ENCODE measurements around the gene PIM3.

PIM3 gene

DNA sequence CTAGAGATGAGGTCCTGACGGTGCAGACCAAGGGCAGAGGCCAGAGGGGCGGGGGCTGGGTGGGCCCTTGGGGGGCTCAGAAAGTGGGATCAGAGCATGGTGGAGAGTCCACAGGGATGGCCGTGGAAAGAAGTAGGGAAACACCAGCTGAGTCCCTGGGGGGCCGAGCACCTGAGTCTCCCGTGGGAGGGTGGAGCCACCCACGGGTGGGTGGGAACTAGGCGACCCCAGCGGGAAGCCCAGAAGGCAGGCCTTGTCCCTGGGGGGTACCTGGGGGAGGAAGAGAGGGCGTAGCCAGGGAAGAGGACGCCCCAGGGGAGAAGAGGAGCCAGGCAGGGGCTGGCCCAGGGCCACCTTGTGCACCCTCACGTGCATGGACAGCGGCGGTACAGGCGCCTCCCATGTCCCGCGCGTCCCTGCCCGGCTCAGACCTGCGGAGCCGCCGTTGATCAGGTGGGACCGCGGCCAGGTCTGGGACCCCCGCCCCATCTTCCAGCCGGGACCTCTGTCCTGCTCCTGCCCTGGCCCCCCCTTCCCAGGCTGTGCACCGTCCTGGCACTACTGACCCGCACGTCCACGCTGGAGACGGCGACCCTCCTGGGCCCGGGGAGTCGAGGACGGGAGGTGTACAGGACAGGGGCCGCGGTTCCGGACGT, 31.9 kb upstream of the PIM3 start:
- DNase-seq = no peak

DNA sequence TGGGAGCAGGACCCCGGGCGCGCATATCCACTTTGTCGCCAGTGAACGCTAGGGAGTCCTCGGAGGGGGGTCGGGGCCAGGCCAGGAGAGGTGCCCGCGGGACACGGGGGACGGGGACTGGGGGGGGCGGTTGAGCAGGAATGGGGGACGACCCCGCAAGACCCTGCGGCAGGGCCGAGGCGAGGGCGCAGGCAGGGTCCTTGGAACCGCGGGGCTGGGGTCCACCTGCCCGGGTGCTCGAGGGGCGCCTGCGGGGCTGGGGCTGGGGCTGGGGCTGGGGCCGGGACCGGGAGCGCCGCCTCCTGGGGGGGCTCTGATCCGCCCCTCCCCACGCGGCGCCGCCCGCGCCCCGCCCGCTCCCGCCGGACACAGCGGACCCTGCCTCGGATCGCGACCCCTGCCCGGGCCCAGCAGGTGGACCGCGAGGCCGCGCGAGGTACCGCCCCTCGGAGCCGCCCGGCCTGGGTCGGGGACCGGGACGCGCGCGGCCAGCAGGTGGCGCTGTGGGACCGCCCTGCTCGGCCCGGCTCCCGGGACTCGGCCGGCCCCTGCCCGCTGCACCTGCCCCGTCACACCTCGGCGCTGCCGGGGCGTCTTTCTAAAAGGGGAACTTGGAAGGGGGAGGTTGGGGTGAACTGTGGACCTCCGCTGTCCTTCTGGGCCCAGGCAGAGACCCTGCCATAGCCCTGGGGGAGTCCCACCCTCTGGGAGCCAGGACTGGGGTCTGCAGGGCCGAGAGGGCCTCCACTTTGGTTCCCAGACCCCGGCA, 31.2 kb upstream of the PIM3 start:
- peak; percentile 83 for DNase-seq

DNA sequence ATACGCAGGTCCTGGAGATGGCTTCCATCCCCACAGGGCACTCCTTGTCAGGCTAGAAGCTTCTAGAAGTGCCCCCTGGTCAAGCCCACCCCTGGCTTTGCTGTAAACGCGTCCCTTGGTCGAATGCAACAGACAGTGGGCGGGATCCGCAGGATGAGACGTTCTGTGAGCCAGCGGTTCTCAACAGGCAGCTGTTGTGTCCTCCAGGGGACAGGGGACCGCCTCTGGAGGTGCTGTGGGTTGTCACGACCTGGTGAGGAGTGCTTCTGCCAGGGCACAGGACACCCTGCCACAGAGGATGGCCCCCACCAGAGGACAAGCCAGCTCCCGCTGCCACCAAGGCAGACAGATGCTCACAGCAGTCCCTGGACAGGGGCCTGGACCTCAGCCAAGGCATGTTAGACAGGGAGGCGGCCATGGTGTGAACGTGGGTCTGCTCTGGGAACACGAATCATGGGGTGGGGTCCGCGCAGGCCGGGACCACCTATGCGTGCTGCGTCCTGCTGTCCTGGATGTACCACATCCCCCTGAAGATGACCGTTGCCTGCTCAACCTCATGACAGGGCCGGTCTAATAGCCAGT, 30.5 kb upstream of the PIM3 start:
- DNase-seq = no peak

DNA sequence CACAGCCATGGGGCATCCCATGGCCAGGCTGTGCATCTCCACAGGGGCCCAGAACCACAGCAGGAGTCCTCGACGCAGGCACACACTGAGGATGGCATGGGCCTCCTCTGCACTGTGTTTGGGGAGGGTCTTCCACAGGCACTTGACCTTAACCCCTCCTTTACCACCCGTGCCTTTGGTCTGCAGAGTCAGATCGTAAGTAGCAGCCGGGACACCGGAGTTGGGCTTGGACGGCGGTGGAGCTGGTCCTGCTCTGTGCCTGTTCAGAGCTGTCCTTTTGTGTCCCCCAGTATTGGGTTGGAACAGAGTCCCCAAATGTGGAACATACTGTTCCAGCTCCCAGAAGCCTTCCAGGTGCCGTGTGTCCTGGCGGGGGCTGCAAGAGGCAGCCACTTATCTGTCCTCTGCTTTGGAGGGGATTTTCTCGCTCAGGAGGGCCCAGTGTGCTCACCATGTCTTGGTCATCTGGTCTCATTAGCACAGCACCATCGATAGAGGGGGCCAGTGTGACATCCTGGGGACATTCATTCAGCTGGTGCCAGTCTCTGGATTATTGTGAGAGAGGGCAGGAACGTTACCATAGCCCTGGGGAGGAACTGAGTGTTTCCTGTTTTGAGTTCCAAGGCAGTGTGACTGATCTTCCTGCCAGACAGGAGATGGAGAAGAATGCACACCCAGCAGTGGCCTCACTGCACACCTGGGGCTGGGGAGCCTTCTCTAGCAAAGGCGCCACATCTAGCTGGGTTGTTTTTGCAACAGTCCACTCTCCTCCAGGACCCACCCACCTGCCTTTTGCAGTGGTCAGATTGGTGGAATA, 29.8 kb upstream of the PIM3 start:
- peak; percentile 52 for DNase-seq

DNA sequence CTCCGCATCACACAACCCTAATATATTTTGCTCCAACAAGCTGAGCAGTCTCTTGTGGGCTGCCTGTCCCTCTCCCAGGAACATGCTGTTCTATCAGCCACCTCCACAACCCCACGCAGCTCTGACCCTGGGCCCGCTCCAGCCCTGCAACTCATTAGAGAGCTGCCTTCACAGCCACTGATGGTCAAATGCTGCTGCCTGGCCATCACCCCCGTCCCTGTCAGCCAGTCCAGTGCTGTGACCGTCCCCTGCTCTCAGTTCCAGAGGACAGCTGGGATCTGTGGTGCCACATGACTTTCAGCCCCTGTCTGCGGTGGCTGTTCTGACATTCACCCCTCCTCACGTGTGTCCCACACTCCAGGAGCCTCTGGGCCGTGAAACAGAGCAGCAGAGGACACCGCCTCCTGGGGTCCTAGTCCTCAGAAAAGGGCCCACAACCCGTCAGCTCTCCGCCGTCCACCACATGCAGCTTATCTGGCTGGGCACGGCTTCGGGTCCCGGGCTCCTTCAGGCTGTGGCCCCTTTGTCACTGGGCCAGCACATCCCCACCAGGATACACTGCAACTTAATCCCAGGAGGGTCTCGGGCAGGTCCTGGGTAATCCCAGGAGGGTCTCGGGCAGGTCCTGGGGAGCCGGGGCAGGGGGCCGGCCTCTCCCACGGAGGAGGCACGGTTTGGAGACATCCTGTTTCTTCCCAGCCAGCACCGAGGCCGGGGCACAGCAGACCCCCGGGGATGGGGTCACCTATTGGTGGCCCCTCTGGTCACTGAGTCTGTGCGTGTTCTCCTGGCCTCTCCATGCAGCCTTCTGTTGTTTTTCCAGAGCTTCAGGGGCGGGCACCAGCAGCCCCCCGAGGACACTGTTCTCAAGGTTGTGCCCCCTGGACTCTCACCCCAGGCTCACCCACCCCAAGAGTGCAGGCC, 27.1 kb upstream of the PIM3 start:
- no peak for DNase-seq

DNA sequence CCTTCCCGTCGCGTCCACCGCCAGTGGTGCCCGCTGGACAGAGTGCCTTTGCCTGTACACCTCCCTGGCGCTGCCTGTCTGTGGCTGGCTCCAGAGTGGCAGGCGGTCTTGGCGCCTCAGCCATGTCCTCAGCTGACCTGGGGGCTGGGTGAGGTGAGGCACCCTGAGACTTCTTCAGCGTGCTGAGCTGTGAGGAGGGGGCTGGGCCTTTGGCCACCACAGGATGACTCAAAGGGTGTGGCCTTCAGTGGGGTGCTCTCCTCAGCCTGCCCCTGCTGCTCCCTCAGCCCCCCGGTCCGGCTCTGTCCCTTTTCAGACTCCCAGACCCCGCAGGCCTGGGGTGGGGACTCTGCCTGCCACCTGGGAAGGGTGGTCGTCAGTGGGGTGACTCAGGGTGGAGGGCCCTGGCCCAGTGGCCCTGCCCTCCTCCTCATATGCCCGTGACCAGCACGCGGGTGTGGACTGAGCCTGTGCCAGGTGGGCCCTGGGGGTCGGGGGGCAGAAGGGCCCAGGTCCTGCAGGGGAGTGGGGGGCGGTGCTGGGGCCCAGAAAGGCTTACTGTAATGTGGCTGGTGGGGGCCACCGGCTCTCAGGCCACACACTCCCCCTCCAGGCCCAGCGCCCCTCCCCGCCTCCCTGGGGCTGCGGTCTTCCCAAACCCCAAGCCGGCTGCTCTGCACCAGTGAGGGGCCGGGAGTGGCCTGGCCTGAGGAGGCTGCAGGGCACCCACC, 26.2 kb upstream of the PIM3 start:
- no peak for DNase-seq

DNA sequence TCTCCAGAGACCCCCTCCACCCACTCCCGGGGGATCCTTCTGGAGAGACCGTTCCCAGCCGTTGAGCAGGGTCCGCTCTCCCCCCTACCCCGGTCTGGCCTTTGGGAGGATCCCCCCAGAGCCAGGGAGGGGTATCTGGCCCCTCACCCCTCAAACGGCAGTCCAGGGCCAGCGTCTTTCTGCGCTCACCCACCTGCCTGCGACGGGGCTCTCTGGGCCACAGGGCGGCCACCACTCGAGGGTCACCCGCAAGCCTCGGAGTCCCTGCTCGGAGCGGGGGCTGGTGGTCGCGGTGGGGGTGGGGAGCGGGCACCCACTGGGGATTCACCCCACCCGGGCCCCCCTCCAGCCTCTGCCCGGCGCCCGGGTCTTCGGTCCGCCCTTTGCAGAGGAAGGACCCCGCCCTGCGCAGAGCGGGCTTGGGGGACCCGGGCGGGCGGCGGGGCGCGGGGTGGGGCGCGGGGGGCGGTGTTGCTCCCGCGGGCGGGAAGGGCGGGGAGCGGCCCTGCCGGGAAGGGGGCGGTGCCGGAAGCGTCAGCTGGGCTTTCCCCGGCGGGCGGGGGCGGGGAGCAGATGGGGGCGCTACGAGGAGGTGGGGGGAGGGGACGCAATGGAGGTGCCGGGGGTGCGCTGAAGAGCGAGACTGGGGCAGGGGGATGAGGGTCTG, 25.5 kb upstream of the PIM3 start:
- peak; percentile 92 for DNase-seq

DNA sequence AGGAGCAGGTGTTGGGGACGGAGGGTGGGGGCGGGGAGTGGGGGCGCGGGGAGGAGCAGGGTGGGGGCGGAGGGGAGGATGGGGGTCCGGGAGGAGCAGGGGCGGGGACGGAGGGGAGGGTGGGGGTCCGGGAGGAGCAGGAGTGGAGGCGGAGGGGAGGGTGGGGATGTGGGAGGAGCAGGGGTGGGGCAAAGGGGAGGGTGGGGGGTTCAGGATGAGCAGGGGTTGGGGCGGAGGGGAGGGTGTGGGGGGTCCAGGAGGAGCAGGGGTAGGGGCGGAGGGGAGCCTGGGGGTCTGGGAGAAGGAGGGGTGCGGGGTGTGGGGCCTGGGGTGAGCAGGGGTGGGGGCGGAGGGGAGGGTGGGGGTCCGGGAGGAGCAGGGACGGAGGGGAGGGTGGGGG, 25.0 kb upstream of the PIM3 start:
- peak; percentile 51 for DNase-seq

DNA sequence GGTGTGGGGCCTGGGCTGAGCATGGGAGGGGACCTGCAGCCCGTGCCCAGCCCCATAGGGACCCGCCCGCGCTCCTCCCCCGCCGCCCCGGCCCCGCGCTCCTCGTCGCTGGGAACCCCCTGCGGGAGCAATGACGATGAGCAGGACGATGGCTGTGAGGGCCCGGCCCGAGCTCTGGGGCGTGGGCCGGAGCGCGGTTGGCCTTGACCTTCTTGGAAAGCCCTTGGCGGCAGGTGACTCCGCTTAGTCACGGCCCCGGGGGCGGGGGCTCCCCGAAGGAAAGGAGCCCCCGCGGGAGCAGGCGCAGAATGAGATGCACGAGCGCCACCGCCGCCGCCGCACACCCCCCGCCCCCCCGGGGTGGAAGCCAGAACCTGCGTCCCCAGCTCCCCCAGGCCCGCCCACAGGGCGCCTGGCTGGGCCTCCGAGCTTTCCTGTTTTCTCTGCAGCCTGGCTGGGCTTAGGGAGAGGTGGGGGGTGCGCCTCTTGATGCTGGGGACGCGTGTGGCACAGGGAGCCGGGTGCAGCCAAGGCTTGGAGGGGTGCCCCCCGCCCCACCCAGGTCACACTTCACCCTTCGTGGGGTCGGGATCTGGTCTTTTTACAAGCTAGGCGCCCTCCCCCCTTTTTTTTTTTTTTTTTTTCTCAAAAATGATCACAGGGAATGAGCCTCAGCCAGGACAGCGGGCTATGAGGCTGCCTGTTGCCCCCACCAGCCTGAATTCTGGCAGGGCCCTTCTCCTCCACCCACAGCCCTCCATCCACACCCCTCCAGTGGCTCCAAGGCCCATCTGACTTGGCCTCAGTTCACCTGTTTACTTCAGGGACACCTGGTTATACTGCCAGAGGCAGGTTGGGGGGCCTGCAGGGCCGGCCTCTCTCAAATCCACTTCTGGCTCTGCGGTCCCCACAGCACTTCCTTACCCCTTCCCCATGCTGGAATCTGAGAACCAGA, 24.3 kb upstream of the PIM3 start:
- DNase-seq = peak; percentile 98

DNA sequence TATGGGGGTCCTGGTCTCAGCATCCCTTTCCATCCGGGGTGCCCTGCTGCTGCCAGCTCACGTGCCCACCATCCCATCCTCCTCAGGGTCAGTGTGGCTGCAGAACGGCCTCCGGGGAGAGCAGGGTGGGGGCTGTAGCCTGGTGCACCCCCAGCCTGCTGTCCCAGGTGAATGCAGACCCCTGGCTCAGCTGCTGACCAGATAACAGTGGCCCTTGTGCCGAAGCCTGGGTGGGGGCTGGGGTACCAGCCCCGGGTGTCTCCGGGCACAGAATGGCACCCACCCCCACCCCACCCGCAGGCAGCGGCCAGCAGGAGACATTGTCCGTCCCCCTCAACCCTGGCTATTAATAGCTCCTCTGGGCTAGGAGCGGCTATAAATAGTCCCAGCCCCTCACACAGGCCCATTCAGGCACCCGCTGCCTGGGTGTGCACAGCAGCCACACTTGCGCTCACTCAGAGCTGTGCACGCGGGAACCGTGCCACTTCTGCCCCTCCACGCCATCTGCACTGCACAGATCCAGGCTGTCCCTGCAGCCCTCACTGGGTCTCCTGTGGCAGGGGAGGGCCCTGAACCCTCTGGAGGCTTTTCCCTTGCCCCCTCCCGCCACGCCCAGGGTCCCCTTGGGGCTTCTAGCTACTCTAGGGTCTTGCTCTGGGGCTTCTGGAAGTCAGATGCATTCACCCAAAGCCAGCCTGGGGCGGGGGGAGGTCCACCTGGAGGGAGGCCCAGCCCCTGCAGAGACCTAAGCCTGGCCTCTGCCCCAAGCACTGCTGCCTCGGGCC, 23.4 kb upstream of the PIM3 start:
- no peak for DNase-seq

DNA sequence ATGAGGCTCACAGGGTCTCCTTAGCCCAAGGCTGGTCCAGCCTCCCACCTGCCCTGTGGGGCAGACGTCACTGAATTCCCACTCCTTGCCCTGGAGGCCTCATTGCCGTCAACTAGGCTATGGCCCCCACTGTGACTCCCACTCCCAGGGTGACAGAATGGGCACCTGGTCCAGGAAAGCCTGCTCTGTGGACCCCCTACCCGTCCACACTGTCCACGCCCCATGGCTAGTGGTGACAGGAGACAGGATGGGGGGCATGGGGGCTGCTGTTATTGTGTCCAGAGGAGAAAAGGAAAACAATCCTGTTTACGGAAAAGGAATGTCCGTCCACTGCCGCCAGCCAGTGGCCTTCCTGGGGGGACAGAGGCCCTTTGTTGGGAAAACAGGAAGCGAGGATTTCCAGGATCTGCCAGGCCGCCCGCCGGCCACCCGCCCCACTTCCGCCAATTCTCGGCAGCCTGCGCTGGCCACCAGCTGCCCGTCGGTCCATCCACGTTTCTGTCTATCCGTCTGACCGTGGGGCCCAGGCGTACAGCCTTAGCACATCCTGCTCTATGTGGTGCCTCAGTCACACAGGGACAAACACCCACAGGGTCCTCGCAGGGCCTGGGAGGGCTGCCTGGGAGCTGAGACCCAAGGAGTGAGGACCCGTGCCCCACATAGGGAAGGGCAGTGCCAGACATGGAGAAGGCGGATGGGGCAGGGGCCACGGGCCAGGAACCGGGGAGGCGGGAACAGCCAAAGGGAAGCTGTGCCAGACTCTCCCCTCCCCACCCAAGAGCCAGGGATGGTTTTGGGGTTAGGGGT, 22.6 kb upstream of the PIM3 start:
- DNase-seq = no peak

DNA sequence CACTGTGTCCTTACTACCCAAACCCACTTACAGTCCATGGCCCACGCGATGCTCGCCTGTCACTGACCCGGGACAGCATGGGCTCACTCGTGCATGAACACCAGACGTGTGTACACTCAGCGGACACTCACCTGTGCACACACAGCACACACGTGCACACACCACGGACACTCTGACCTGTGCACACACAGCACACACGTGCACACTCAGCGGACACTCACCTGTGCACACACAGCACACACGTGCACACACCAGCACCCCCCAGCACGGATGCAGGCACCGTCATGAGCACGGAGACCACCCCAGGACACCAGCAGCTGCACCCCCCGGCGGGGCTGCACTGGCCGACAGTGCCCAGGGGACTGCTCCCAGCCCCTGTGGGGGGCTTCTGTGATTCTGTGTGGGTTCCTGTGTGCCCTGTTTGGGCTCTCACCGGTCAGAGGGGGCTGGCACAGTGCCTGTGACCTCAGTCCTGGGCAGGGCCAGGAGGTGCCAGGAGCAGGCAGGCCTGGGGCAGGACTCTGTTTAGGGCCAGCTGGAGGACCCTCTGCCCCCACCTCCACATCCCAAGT, 21.9 kb upstream of the PIM3 start:
- no peak for DNase-seq

DNA sequence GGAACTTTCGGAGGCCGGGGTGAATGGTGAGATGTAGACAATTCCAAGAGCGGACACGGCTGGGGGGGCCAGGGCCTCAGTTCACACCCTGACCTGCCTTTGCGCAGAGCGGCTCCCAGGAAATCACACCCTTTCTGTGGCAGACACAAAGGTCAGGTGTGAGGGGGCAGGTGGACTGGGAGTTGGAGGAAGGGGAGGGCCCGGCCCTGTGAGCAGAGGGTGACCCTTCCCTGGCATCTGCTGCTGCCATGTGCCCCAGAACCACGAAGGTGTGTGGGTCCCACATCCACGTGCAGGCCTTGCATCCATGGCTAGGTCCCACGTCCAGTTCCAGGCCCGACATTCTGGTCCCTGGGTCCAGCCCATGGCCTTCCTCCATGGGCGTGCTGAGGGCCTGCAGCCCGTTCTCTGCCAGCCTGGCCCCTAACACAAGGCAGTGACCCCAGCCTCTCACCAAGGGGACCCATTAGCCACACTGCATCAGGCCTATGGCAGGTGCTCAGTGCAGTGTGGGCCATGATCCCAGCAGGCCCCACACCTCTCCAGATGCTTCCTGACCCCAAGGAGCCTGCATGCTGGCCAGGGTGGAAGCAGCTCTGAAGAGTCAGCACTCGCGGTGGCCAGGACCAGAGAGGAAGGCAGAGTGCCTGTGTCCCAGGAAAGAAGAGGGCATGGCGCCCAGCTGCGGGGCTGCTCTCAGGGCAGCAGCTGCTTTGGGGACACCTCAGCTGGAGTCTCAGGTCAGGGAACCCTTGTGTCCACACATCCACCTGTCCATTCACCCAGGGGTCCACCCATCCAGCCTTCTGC, 18.9 kb upstream of the PIM3 start:
- no peak for DNase-seq

DNA sequence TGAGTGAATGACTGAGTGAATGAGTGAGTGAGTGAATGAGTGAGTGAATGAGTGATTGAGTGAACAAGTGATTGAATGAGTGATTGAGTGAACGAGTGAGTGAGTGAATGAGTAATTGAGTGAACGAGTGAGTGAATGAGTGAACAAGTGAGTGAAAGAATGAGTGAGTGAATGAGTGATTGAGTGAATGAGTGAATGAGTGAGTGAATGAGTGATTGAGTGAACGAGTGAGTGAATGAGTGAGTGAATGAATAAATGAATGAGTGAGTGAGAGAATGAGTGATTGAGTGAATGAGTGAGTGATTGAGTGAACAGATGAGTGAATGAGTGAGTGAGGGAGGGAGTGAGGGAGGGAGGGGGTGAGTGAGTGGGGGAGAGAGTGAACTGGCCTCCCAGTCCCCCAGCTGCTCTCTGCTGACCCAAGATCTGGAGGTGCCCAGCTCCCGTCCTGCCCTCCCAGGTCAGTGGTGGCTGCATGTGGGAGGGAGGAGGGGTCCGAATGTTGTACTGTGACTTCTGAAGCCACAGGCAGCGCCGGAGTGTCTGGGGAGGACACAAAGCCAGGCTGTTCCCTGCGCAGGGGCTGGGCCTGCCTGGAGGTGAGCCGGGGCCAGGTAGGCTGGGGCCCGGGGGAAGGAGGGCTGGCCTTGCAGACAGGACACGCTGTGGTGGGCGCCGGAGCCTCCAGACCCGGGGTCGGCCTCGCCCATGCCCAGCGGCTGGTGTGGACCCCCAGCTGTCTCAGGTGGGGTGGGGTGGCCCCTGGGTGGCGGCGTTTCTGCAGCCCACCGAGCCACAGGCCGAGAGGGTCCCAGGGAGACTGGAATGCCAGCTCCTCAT, 17.8 kb upstream of the PIM3 start:
- no peak for DNase-seq

DNA sequence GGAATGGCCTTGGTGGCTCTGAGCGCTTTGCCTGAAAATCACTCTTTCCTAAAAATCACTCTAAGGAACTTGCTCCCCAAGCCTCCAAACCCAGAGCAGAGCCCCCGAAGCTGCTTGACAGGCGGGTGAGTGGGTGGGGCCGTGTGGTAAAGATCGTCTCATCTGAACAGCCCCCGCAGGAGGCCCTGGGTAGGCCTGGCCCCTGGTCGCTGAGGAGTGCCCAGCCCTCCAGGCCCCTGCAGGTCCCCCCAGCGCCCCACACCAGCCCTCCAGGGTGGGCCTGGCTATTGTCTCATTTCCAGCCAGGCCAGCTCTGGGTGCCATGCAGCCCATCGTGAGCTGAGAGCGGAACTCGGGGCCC, 17.2 kb upstream of the PIM3 start:
- DNase-seq = no peak

Measured in activated CD8-positive, alpha-beta memory T cell treated with anti-CD3 and anti-CD28 coated beads, Interleukin-2, amount 50 U/mL, for 4 hours (primary cell).